WI38 (cell line): Measurements from ENCODE around the gene PNLIPRP2.

Experiments
- H3K4me3 ChIP-seq: 2 replicates; pipeline ENCODE4 v1.5.1; 2011; ENCODE audit warnings: low read depth, mild to moderate bottlenecking, control low read depth, low read length
- TF ChIP-seq, protein P1 (sequence below): IDR thresholded peaks from 2 replicates; pipeline ENCODE4 v1.5.1; 2012; ENCODE audit warnings: low read depth, mild to moderate bottlenecking, control low read depth, low read length

Gene PNLIPRP2

DNA sequence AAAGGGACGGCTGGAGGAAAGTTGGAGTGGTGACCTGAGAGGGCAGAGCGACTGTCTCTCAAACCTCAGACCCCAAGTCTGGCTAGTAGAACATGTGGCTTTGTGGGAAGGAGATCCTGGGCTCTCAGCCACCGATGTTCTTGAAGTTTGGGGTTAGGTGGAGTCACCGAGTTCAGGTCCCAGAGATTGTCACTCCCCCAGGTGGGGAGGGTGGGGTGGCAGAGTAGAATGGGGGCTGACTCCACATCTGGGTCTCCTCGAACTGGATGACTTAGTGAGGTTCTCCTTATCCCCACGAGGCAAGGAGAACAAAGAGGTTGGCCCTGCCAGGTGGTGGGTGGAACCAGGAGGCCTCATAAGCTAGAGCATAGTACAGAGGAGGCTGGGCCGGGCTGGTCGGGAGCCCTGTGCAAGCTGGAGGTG, 14.7 kb upstream of the PNLIPRP2 start:
- TF ChIP-seq, protein P1, sequence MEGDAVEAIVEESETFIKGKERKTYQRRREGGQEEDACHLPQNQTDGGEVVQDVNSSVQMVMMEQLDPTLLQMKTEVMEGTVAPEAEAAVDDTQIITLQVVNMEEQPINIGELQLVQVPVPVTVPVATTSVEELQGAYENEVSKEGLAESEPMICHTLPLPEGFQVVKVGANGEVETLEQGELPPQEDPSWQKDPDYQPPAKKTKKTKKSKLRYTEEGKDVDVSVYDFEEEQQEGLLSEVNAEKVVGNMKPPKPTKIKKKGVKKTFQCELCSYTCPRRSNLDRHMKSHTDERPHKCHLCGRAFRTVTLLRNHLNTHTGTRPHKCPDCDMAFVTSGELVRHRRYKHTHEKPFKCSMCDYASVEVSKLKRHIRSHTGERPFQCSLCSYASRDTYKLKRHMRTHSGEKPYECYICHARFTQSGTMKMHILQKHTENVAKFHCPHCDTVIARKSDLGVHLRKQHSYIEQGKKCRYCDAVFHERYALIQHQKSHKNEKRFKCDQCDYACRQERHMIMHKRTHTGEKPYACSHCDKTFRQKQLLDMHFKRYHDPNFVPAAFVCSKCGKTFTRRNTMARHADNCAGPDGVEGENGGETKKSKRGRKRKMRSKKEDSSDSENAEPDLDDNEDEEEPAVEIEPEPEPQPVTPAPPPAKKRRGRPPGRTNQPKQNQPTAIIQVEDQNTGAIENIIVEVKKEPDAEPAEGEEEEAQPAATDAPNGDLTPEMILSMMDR = no peak
- no peak overlapping the region for H3K4me3 ChIP-seq

DNA sequence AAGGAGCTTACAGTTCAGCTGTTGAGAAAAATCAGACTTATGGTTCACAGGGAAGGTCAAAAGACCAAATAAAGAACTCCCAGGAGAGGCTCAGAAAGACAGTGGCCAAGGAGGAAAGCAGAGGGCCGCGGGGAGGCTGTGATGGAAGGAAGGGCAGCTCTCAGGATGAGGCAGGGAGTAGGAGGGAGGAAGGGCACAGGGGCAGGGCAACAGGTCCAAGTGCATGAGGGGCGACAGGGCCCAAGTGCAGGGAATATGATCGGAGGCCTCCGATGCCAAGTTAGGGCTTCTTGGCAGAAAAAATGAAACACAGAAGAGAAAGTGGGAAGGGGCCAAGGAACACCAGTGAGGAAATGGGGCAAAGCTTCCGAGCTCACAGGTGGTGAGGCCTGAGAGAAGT, 13.4 kb upstream of the PNLIPRP2 start:
- H3K4me3 ChIP-seq = no peak overlapping the region
- TF ChIP-seq, protein P1 = no peak

DNA sequence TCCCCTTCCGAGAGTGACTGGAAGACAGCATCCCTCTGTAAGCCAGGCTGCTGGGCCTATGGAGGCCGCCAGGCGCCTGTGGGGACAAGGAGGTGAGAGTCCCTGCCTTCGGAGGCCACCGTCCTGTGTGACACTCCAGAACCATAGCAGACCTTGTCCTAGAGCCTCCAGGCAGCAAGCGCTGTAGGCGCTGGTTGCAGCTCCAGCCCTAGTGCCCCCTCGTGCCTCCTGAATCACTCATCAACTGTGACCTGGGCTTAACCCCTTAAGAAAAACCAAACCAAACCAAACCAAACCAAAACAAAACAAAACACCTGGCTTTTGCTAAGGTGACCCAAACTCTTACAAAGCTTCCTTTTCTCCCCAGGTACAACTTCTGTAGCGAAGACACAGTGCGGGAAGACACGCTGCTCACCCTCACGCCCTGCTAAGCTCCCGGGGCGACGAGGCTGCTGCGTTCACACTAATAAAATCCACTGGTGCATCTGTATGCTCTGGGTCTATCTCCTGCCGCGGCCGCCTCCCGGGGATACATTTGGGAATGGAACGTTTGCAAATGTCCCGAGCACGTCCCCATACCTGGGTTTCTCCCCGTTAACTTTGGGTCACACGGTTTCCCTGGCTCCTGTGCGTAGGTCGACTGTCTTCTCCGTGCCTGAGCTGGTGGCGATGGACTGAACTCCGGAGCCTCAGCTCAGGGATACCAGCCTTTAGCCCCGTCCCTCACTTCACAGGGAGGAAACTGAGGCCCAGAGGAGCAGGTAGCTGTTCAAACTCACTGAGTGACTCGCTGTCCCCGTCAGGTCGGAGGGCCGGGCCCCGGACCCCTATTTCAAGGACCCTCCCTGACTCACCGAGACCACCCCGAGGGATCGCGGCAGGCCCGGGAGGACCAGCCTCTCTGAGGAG, 11.8 kb upstream of the PNLIPRP2 start:
- no peak overlapping the region for H3K4me3 ChIP-seq
- TF ChIP-seq, protein P1 = no peak

DNA sequence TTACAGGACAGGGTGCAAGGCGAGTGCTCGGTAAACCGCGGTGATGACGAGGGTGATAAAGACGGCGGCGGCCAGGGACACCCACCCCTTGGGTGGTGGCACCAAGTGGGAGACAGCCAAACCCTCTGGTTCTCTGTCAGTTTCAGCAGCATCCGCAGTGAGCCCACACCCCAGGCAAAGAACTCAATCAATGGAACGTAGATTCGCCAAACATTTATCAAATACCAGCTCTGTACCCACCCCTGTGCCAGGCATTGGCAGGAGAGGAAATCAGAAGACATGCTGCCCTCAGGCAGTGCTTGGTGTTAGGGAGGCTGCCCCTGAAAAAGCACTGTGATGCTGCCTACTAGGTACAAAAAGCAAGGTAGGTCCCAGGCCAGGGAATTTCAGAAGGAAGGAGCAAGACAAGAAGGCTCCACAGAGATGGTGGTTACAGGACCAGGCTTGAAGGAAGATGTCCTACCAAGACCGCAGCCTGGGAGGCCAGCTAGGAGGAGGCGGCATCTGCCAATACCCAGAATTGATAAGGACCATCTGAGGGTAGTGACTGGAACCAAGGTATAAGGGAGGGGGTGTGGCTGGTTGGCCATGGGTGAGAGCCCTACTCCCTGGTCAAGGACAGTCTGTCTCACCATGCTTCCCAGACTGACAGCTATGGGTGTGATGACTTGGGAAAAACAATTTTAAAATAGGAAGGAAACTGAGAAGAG, 10.2 kb upstream of the PNLIPRP2 start:
- TF ChIP-seq, protein P1 = no peak

DNA sequence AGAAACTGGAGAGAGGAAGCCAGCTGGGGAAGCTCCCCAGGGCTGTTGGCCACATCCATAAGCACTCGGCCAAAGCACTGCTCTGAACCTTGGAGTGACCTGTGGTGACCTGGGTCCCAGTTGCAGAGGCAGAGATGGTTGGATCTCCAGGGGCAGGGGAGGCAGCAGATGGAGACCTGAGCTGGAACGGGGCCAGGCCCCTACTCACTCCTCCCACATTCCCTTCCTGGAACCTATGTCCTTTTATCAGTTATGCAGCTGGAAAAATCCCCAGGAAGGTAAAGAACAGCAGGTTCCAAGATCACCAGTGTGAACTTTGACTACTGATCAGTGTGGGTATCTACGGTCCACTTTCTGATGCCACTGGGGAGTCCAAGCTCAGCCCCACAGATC, 9.6 kb upstream of the PNLIPRP2 start:
- no peak overlapping the region for H3K4me3 ChIP-seq
- TF ChIP-seq, protein P1 = no peak

More for the DNA sequence above, 10.2 kb upstream of the PNLIPRP2 start:
- H3K4me3 ChIP-seq = no peak overlapping the region

DNA sequence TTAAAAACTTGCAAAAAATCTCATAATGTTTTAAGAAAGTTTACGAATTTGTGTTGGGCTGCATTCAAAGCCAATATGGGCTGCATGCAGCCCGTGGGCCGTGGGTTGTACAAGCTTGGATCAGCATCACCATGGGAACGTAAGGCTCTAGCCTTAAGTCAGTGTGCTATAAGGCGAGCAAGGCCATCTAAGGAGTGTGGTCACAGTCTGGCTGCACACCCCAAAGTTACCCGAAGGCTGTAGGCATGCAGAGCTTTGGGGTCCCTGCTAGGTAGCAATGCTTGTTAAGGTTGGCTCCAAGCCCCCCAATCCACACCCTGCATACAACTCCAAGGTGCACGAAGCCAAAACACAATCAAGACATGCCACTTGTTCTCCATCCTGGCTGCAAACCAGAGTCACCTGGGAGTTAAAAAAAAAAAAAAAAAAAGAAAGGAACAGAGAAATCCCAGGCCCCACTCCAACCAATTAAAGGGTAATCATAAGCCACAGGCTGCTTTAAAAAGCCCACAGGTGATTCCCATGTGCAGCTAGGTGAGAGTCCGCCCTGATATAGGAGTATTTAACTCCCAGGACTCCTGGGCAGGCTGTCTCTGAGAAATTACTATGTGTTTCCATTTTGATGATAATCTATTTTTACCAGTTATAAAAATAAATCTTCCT, 8.5 kb upstream of the PNLIPRP2 start:
- H3K4me3 ChIP-seq = no peak overlapping the region
- TF ChIP-seq, protein P1 = no peak
